ENCODE data around the gene ZNRF2.
"Not testable (repeated sequence)": the region's sequence is repeated elsewhere in the genome, so short reads cannot be mapped to it uniquely, and the experiment has no call there.

The ZNRF2 gene

GRCh38 chr7:30364773-30365172 is 80.4 kb downstream of the ZNRF2 start:
- no peak for DNase-seq

DNA sequence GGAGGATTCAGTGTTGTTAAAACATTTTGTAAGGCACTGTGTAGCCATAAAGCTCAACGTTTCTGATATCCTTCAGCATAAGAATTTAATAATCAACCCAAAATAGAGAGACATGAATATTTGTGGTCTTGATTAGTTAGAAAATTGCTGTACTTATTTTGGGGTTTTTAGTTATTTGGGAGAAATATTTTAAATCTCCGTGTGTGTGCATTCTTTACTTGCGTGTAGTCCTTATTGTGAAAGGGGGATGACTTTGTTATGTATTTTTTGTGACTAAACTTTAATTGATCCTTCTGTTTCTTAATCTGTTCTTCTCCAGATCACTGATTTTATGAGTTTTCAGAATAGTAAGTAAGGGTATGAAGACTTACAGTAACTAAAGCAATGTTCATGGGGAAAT is 81.2 kb downstream of the ZNRF2 start:
- DNase-seq = no peak

- DNase-seq = no peak
These were observed 82.2 kb downstream of the ZNRF2 start for GRCh38 chr7:30366606-30367005.

DNA sequence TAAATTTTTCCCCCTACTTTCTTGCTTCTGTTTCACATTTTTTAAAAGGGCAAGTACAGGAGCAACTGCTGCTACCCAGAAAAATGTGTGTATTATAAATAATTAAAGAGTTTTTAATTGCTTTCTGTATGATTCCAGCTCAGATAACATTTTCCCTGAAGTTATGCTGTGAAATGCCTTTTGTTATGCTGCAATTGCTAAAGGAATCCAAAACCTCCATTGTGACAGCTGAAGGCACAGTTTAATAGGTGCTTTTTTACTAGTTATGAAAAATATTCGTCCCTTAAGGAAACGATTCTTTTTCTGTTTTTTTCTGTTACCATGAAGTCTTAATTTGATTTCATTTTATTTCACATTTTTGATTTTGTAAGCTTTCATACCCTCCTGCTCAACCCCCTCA is 83.2 kb downstream of the ZNRF2 start:
- DNase-seq = no peak

GRCh38 chr7:30369879-30370278 is 85.5 kb downstream of the ZNRF2 start:
- no peak for DNase-seq

DNA sequence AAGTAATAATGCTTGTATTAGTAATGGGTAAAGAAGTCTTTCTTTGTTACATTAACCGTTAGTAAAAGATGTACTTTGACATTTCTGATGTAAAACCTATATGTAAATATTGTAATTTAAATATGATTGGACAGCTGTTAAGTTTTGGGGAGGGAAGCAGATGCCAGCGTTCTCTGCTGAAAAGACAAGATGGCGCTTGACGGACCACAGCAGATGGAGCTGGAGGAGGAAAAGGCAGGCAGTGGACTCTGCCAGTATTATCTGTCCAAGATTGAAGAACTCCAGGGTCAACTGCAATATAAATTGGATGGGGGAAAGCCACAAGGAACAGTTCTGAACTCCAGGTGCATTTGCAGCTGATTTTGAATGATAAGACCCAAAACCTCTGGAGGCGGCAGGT is 86.9 kb downstream of the ZNRF2 start:
- DNase-seq = no peak

DNA sequence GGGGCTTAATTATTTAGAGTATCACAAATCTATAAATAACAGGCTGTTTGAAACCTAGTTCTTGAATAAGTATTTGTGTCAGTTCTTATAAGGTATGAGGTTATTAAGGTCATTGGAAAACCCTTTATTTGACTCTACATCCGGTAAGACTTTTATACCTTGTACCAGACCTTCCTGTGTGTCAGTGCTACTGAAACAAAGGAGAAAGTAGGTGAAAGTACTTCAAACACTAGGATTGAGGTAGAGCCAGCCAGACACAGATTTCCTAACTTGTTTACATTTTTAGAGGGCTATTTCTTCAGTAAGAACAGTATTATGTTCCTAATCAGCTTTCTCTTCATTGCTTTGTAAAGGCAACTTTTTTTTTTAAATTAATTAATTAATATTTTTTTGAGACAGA is 93.9 kb downstream of the ZNRF2 start:
- no peak for DNase-seq

GRCh38 chr7:30379131-30379530 is 94.7 kb downstream of the ZNRF2 start:
- no peak for DNase-seq

GRCh38 chr7:30379741-30380140 is 95.3 kb downstream of the ZNRF2 start:
- no peak for DNase-seq

- DNase-seq = no peak
These were observed 95.9 kb downstream of the ZNRF2 start for GRCh38 chr7:30380294-30380693.

DNA sequence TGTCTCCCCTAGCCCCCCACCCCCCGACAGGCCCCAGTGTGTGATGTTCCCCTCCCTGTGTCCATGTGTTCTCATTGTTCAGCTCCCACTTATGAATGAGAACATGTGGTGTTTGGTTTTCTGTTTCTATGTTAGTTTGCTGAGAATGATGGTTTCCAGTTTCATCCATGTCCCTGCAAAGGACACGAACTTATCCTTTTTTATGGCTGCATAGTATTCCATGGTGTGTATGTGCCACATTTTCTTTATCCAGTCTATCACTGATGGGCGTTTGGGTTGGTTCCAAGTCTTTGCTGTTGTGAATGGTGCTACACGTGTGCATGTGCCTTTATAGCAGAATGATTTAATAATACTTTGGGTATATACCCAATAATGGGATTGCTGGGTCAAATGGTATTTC is 96.4 kb downstream of the ZNRF2 start:
- DNase-seq = not testable (repeated sequence)

DNA sequence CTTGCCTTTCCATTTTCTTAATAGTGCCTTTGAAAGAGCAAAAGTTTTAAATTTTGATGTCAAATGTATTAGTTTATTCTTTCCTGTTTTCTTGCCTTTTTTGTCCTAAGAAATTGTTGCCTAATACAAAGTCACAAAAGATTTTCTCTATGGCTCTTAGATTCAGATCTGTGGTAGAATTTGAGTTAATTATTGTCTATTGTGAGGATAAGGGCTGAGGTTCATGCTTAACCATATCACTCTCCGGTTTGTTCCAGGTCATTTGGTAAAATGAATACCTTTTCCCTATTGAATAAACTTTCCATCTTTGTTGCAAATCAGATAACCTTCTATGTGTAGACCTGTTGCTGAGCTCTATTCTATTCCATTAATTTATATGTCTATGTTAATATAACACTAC is 98.2 kb downstream of the ZNRF2 start:
- no peak for DNase-seq

GRCh38 chr7:30389791-30390190 is 105.4 kb downstream of the ZNRF2 start:
- DNase-seq = no peak

DNA sequence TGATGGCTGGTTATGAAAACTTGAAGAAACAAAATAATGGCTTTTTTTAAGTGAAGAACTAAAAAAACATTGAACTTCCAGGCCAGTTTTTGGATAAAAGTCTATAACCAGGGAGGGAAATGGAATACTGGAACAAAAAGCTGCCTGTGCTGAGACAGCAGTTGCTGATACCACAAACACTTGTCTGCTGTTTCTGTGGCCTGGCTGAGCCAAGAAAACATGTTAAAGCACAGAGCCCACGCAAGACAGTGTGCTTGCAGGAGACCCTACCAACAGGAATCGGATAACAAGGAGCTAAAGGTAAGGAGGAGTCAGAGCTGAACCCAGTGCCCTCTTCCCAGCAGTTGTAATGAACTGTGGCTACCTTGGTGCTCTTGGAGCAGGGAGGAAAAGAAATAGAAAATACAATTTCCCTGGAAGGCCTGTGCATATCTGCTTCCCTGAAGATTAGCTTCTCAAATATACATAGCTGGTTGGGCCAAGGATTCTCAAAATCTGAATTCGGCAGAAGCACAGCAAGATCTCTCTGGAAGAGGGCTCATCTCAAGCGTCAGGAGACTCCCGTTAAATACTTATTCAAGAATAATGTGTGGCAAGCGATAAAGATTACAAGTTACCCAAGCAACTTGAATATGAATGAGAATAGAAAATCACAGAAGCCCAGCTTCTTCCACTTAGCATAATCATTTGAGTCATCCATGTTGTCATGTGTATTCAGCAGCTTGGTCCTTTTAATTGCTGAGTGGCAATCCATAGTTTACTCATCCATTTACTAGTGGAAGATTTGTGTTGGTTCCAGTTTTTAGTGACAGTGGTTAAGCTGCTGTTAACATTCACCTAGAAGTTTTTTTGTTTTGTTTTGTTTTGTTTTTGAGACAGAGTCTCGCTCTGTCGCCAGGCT is 106.6 kb downstream of the ZNRF2 start:
- no peak for DNase-seq

DNA sequence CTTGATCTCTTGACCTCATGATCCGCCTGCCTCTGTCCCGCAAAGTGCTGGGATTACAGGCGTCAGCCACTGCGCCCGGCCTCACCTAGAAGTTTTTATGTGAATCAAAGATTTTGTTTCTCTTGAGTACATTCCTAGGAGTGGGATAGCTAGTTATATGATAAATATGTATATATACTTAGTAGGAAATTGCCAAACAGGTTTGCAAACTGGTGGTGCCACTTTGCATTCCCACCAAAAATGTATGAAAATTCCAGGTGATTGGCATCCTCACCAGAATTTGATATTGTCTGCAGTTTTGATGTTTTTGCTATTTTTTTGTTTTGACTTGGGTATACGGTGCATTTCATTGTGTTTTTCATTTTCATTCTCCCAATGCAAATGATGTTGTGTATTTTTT is 107.4 kb downstream of the ZNRF2 start:
- no peak for DNase-seq

- no peak for DNase-seq
These were observed 111.3 kb downstream of the ZNRF2 start for GRCh38 chr7:30395676-30396075.

DNA sequence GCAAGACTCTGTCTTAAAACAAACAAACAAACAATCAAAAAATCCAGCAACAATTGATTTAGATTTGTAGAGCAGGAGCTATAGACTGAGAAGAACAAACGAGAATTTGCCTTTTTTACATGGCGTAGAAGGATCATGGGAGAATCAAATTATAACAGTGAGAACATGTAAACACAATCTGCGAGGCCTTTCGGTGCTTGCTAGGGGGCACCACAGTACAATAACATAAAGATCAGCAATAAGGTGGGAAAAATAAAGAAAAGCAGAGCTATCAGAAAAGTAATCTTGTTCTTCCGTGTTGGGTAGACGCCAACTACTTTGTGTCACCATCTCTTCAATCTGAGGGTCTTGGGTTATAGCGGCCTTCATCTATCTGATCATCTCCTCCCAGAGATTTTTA is 112.0 kb downstream of the ZNRF2 start:
- DNase-seq = no peak

GRCh38 chr7:30403477-30403876 is 119.1 kb downstream of the ZNRF2 start:
- DNase-seq = no peak

GRCh38 chr7:30405179-30405578 is 120.8 kb downstream of the ZNRF2 start:
- no peak for DNase-seq

- no peak for DNase-seq
These were observed 122.4 kb downstream of the ZNRF2 start for GRCh38 chr7:30406664-30407425.

GRCh38 chr7:30411173-30411572 is 126.8 kb downstream of the ZNRF2 start:
- no peak for DNase-seq

DNA sequence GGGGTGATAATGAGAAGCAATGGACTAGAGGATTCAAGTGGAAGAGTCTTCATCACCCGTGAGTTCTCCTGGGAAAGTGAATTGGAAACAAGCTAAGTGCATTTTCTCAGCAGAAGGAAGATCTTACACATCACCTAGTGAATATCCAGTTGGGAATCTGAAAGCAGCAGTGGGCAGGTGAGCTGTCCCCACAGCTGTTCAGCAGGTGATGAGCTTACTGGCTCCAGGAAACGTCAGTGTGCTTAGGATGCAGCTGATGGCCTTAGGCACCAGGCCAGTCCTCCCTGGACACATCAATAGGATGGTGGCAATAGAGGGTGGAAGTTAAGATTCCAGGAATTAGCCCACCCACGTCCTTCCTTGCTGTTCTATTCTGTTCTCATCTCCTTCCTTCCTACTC is 127.5 kb downstream of the ZNRF2 start:
- no peak for DNase-seq

DNA sequence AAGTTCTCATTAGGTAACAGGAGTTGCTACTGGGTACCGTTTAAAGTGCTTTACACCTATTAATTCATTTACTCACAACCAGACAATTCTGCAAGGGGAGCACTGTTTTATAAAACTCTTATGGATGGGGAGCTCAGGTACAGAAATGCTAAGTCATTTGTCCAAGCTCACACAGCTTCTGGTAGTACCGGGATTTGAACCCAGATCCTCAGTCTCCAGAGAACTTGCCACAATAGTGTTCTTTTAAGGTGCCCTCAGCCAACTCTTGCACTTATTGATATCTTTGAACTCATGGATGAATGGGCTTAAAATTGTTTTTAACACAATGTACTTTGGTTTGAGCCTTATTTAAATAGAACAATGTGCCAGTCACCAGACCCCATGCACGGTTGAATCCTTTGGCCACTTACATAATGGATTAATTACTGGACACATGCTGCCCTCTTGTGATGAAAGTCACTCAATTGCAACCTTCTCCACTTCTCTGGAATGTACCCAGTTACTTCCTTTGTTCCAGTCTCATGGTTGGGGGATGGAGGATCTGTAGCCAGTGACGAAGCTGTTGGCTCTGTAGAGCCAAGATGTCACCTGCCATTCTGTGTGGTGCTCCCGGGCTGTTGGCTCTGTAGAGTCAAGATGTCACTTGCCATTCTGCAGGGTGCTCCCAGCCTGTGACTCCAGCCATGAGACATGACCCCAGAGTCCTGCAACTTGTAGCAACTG is 128.5 kb downstream of the ZNRF2 start:
- DNase-seq = peak; percentile 24 to 54

- DNase-seq = no peak
These were observed 129.5 kb downstream of the ZNRF2 start for GRCh38 chr7:30413864-30414263.
